Activated naive CD8-positive, alpha-beta T cell (primary cell): ENCODE results near the gene CHRNA1.
"Not testable (repeated sequence)": the region's sequence is repeated elsewhere in the genome, so short reads cannot be mapped to it uniquely, and the experiment has no call there.

Experiments used
- H3K27ac Mint-ChIP-seq: one replicate; pipeline ENCODE4 v1.8.0; 2021; ENCODE audit warnings: mixed read lengths
- H3K27me3 Mint-ChIP-seq: one replicate; pipeline ENCODE4 v1.8.0; 2021; ENCODE audit warnings: mixed read lengths
- H3K36me3 Mint-ChIP-seq: one replicate; pipeline ENCODE4 v1.8.0; 2021; ENCODE audit warnings: mixed read lengths
- H3K4me1 Mint-ChIP-seq: one replicate; pipeline ENCODE4 v1.8.0; 2021; ENCODE audit warnings: low read depth, mixed read lengths
- H3K4me3 Mint-ChIP-seq: one replicate; pipeline ENCODE4 v1.8.0; 2021; ENCODE audit warnings: mild to moderate bottlenecking, mixed read lengths
- H3K9me3 Mint-ChIP-seq: one replicate; pipeline ENCODE4 v1.8.0; 2021; ENCODE audit warnings: low read depth, mixed read lengths

The CHRNA1 gene

DNA sequence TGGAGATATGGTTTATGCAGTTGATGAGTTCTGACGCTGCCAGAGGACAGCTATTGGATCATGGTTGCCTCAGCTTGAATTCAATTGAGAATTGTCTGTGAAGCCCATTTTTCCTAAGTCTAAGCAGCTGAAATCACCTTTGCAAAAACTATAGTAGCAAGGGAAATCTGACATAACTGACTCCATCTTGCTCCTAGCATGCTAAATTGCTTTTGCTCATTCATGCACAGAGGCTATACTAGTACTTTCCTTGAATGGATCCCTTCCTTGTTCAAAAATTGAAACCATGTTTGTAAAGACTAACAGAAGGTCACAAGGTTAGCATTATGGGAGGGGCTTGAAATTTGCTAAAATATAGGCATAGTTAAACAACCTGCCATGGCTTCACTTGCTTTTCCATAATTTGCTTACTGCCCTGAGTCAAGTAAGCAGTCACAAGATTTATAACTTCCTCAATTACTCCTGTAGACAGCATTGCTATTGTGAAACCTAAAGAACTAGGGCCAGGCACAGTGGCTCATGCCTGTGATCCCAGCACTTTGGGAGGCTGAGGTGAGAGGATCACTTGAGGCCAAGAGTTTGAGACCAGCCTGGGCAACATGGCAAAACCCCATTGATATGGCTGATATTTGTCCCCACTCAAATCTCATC lies 41.2 kb downstream of the CHRNA1 start:
- Mint-ChIP-seq H3K27me3 (peaks cover 2% of the 10 kb centered on the region), H3K27ac (no peak overlapping the region), H3K9me3 (no peaks in the 10 kb centered on the region), H3K4me1 (peaks cover 24% of the 10 kb centered on the region), H3K36me3 (no peaks in the 10 kb centered on the region), H3K4me3 (no peak overlapping the region)

DNA sequence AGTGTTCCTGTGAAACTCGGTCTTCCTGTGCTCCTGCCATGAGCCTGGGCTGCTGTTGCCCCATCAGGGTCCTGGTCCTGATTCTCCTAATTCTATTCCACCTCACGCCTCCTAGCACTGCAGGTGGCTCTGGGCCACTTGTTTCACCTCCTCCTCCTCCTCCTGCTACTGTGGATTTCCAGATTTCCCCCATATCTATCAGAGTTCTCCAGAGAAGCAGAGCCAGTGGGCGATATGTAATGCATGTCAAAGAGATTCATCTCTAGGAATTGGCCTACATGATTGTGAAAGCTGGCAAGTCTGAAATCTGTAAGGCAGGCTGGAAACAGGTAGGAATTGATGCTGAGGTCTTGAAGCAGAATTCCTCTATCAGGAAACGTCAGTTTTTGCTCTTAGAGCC lies 45.3 kb downstream of the CHRNA1 start:
- no peak overlapping the region for H3K4me3 Mint-ChIP-seq
- H3K9me3 Mint-ChIP-seq, result no peaks in the 10 kb centered on the region
- peaks cover 31% of the 10 kb centered on the region for H3K4me1 Mint-ChIP-seq
- no peaks in the 10 kb centered on the region for H3K27me3 Mint-ChIP-seq
- H3K27ac Mint-ChIP-seq, result no peak overlapping the region
- H3K36me3 Mint-ChIP-seq, result no peaks in the 10 kb centered on the region

- Mint-ChIP-seq H3K36me3 (no peaks in the 10 kb centered on the region), H3K27me3 (no peaks in the 10 kb centered on the region), H3K4me1 (peaks cover 31% of the 10 kb centered on the region), H3K4me3 (no peak overlapping the region), H3K27ac (no peak overlapping the region), H3K9me3 (no peaks in the 10 kb centered on the region)
Measured at GRCh38 chr2:174718591-174718990, 45.7 kb downstream of the CHRNA1 start.

DNA sequence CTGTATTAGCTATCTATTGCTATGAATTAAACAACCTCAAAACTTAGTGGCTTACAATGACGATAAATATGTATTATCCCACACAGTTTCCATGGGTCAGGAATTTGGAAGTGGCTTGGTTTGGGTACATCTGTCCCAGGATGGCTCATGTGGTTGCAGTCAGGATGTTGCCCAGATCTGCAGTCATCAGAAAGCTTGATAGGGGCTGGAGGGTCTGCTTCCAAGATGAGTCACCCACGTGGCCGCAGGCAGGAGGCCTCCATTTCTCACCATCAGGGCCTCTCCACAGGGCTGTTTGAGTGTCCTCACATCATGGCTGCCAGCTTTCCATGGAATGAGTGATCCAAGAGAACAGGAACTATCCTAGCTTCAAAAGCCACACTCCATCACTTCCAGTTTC lies 46.4 kb downstream of the CHRNA1 start:
- no peaks in the 10 kb centered on the region for H3K27me3 Mint-ChIP-seq
- H3K27ac Mint-ChIP-seq, result no peak overlapping the region
- H3K4me1 Mint-ChIP-seq, result peaks cover 31% of the 10 kb centered on the region
- no peaks in the 10 kb centered on the region for H3K36me3 Mint-ChIP-seq
- no peaks in the 10 kb centered on the region for H3K9me3 Mint-ChIP-seq
- peak overlapping the region; percentile 71 for H3K4me3 Mint-ChIP-seq

GRCh38 chr2:174717273-174717672 lies 47.0 kb downstream of the CHRNA1 start:
- Mint-ChIP-seq H3K36me3 (no peaks in the 10 kb centered on the region), H3K9me3 (no peaks in the 10 kb centered on the region), H3K4me1 (peaks cover 31% of the 10 kb centered on the region), H3K27me3 (no peaks in the 10 kb centered on the region), H3K4me3 (peak overlapping the region; percentile 71), H3K27ac (no peak overlapping the region)

DNA sequence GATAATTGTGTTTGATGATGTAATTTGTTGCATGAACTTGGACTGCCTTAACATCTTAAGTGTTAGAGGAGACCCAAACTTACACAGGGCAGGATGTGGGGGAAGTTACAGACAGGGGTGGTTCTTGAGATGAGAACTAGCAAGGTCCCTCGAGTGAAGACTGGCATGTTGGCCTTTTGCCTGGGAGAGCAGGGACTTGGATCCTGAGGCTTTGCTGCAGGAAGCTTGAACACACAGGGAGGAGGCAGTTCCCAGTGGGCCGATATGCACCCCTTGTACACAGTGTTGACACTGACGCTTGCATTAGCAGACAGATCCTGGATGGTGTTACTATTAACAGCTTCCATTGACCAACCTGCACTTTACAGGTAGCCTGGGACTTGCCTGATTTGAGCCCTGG lies 47.5 kb downstream of the CHRNA1 start:
- H3K9me3 Mint-ChIP-seq, result no peaks in the 10 kb centered on the region
- H3K27me3 Mint-ChIP-seq, result no peaks in the 10 kb centered on the region
- peak overlapping the region; percentile 71 for H3K4me3 Mint-ChIP-seq
- H3K4me1 Mint-ChIP-seq, result peaks cover 31% of the 10 kb centered on the region
- H3K27ac Mint-ChIP-seq, result no peak overlapping the region
- H3K36me3 Mint-ChIP-seq, result no peaks in the 10 kb centered on the region

DNA sequence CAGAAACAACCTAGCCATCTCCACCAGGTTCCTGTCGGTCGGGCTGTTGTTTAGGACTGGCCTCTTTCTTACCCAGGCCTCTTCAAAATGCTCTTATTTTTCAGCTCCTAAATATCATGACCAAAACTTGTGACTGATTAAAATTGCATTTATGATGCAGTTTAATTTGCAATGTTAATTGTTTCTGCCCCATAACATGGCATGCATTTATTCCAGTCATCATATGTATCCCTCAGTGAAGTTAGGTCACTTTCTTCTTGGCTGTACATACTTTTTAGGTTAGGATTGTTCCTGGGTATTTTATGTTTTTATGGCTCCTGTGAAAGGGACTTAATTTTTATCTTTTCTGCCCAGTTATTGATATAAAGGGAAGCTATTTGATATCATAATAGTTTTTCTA lies 50.6 kb downstream of the CHRNA1 start:
- no peaks in the 10 kb centered on the region for H3K9me3 Mint-ChIP-seq
- peaks cover 30% of the 10 kb centered on the region for H3K4me1 Mint-ChIP-seq
- no peak overlapping the region for H3K4me3 Mint-ChIP-seq
- peaks cover 3% of the 10 kb centered on the region for H3K27me3 Mint-ChIP-seq
- H3K27ac Mint-ChIP-seq, result no peak overlapping the region
- no peaks in the 10 kb centered on the region for H3K36me3 Mint-ChIP-seq

- no peaks in the 10 kb centered on the region for H3K9me3 Mint-ChIP-seq
- H3K36me3 Mint-ChIP-seq, result no peaks in the 10 kb centered on the region
- peaks cover 4% of the 10 kb centered on the region for H3K27me3 Mint-ChIP-seq
- no peak overlapping the region for H3K4me3 Mint-ChIP-seq
- H3K27ac Mint-ChIP-seq, result no peak overlapping the region
- H3K4me1 Mint-ChIP-seq, result peaks cover 7% of the 10 kb centered on the region
Measured at GRCh38 chr2:174711206-174711605, 53.1 kb downstream of the CHRNA1 start.

- H3K27me3 Mint-ChIP-seq, H3K4me3 Mint-ChIP-seq, H3K36me3 Mint-ChIP-seq, H3K27ac Mint-ChIP-seq, H3K4me1 Mint-ChIP-seq, H3K9me3 Mint-ChIP-seq: not testable (repeated sequence)
Measured at GRCh38 chr2:174709416-174710004, 54.8 kb downstream of the CHRNA1 start.

- Mint-ChIP-seq H3K27me3 (peaks cover 4% of the 10 kb centered on the region), H3K4me3 (peak overlapping the region; percentile 27), H3K4me1 (peaks cover 5% of the 10 kb centered on the region), H3K36me3 (no peaks in the 10 kb centered on the region), H3K27ac (no peak overlapping the region), H3K9me3 (no peaks in the 10 kb centered on the region)
Measured at GRCh38 chr2:174708713-174709112, 55.6 kb downstream of the CHRNA1 start.

DNA sequence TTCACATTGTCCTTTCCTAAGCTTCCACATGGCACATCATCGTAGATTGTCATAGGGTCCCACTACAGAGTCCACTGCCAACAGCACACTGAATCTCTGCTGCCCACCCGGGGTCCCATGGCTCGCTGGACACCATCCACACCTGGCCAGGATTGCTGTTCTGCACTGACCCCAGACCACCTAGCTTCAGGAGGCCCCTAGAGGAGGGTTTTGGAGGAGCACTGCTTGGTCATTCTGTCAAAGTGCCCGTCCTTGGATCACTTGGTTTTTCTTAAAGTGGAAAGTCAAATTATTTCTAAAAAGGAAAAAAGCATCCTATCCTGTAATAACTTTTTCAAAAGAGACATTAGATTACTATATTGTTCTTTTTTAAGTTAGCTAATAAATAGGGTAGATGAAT lies 59.0 kb downstream of the CHRNA1 start:
- H3K4me1 Mint-ChIP-seq, result peaks cover 5% of the 10 kb centered on the region
- no peak overlapping the region for H3K27ac Mint-ChIP-seq
- peaks cover 7% of the 10 kb centered on the region for H3K27me3 Mint-ChIP-seq
- H3K9me3 Mint-ChIP-seq, result no peaks in the 10 kb centered on the region
- H3K4me3 Mint-ChIP-seq, result no peak overlapping the region
- no peaks in the 10 kb centered on the region for H3K36me3 Mint-ChIP-seq

DNA sequence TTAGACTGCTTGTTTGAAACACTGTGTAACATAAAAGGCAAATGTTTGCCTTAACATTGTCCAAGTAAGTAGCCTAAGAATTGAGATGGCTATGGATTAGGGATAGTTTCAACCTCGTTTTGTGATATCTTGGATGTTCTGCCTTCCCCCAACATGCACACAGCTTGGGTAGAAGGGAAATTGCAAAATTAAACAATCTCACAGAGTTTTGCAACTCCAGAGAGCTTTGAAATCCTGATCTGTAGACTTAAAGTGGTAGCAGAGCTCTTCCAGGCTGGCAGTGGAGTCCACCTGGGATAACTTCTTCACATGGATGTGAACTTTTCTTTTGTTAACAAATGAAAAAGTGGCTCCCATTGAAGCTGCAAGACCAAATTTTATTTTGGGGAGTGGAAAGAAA lies 59.6 kb downstream of the CHRNA1 start:
- Mint-ChIP-seq H3K9me3 (no peaks in the 10 kb centered on the region), H3K4me3 (no peak overlapping the region), H3K27me3 (peaks cover 7% of the 10 kb centered on the region), H3K27ac (no peak overlapping the region), H3K36me3 (no peaks in the 10 kb centered on the region), H3K4me1 (peaks cover 5% of the 10 kb centered on the region)

DNA sequence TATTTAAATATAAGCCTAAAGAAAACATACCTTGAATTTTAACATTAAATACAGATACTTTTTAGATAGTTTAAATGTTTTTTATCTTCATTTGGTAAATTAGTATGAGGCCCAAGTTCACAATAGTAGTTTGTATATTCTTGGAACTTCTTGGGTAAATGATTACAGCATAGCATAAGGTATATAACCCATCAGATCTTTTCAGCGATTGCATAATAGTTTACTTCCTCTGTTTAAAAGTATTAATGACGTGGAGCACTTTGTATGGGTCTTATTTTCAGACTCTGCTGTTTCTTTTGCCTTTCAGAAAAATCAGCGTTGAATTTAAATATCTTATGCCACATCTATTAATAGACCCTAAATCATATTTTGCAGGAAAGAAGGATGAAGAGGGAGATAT lies 60.2 kb downstream of the CHRNA1 start:
- Mint-ChIP-seq H3K9me3 (no peaks in the 10 kb centered on the region), H3K4me1 (peaks cover 5% of the 10 kb centered on the region), H3K36me3 (no peaks in the 10 kb centered on the region), H3K27ac (no peak overlapping the region), H3K4me3 (no peak overlapping the region), H3K27me3 (peaks cover 7% of the 10 kb centered on the region)

GRCh38 chr2:174703430-174703829 lies 60.8 kb downstream of the CHRNA1 start:
- Mint-ChIP-seq H3K4me1 (no peaks in the 10 kb centered on the region), H3K9me3 (no peaks in the 10 kb centered on the region), H3K4me3 (no peak overlapping the region), H3K27ac (no peak overlapping the region), H3K36me3 (no peaks in the 10 kb centered on the region), H3K27me3 (peaks cover 2% of the 10 kb centered on the region)

GRCh38 chr2:174702541-174702940 lies 61.7 kb downstream of the CHRNA1 start:
- Mint-ChIP-seq H3K4me1 (no peaks in the 10 kb centered on the region), H3K27ac (no peak overlapping the region), H3K27me3 (peaks cover 2% of the 10 kb centered on the region), H3K36me3 (no peaks in the 10 kb centered on the region), H3K9me3 (no peaks in the 10 kb centered on the region), H3K4me3 (no peak overlapping the region)
